GM12878 (cell line): Measurements from ENCODE around the gene MICAL3. TPM values are rescaled to one million over a fixed set of nuclear protein-coding genes. Genes with fewer than 3 reads are reported as not detected.

Experiments used
- BMI1 ChIP-seq: fragments of 450-650 bp; IDR thresholded peaks from 2 replicates; pipeline ENCODE4 v1.6.1; 2016; ENCODE audit warnings: mild to moderate bottlenecking, moderate library complexity, borderline replicate concordance
- CHD4 ChIP-seq: fragments of 200-600 bp; sonication (generic); IDR thresholded peaks from 2 replicates; pipeline ENCODE4 v1.6.1; 2016; ENCODE audit warnings: mild to moderate bottlenecking
- CREB1 ChIP-seq: IDR thresholded peaks from 2 replicates; pipeline ENCODE4 v1.6.1; 2012; ENCODE audit warnings: low read depth, mild to moderate bottlenecking, inconsistent platforms
- ETV6 ChIP-seq, 2 experiments: fragments of 450-650 bp in 1 of 2; IDR thresholded peaks in 1 of 2; conservative IDR thresholded peaks in 1 of 2; 2 replicates each; pipeline ENCODE4 v1.6.1; 2014; ENCODE audit warnings: antibody characterized with exemption in 1 of 2, borderline replicate concordance in 1 of 2, low read depth in 1 of 2, mild to moderate bottlenecking in 1 of 2, moderate library complexity in 1 of 2
- GABPA ChIP-seq: IDR thresholded peaks from 2 replicates; pipeline ENCODE4 v1.6.1; 2014; ENCODE audit warnings: antibody characterized with exemption, low read depth, mild to moderate bottlenecking, inconsistent platforms
- IKZF2 ChIP-seq, 2 experiments: fragments of 450-650 bp; IDR thresholded peaks; 2 replicates each; pipeline ENCODE4 v1.6.1; 2017; ENCODE audit warnings: mild to moderate bottlenecking in 2 of 2, moderate library complexity in 2 of 2
- IRF4 ChIP-seq: IDR thresholded peaks from 2 replicates; pipeline ENCODE4 v1.6.1; 2011; ENCODE audit warnings: low read depth, low read length
- MXI1 ChIP-seq: fragments of 150-350 bp; IDR thresholded peaks from 2 replicates; pipeline ENCODE4 v1.6.1; 2011; ENCODE audit warnings: low read depth, mild to moderate bottlenecking, inconsistent platforms, low read length, improper control_type of control experiment
- NBN ChIP-seq: fragments of 450-650 bp; IDR thresholded peaks from 2 replicates; pipeline ENCODE4 v1.6.1; 2016
- NFYA ChIP-seq: IDR thresholded peaks from 2 replicates; pipeline ENCODE4 v1.6.1; 2011; ENCODE audit warnings: low read depth, mild to moderate bottlenecking, low read length, improper control_type of control experiment, borderline replicate concordance
- NR2C2 ChIP-seq: IDR thresholded peaks from 2 replicates; pipeline ENCODE4 v1.6.1; 2011; ENCODE audit warnings: borderline replicate concordance, low read depth; ENCODE audit not compliant: control insufficient read depth, insufficient read length
- RBBP5 ChIP-seq: fragments of 200-600 bp; sonication (generic); conservative IDR thresholded peaks from 2 replicates; pipeline ENCODE4 v1.6.1; 2016
- RELA ChIP-seq: fragments of 450-650 bp; IDR thresholded peaks from 2 replicates; pipeline ENCODE4 v1.8.0; 2014; ENCODE audit warnings: borderline replicate concordance; ENCODE audit not compliant: partially characterized antibody
- RUNX3 ChIP-seq: IDR thresholded peaks from 2 replicates; pipeline ENCODE4 v1.6.1; 2012; ENCODE audit warnings: low read length, inconsistent platforms
- SMAD1 ChIP-seq: fragments of 450-650 bp; IDR thresholded peaks from 2 replicates; pipeline ENCODE4 v1.6.1; 2018; ENCODE audit warnings: mild to moderate bottlenecking, low read depth; ENCODE audit not compliant: partially characterized antibody
- STAT3 ChIP-seq: IDR thresholded peaks from 2 replicates; pipeline ENCODE4 v1.6.1; 2011; ENCODE audit warnings: low read depth, low read length, improper control_type of control experiment
- TCF12 ChIP-seq: IDR thresholded peaks from 2 replicates; pipeline ENCODE4 v1.6.1; 2011; ENCODE audit warnings: low read depth, mild to moderate bottlenecking, low read length
- ZSCAN29 ChIP-seq: fragments of 450-650 bp; IDR thresholded peaks from 2 replicates; pipeline ENCODE4 v1.6.1; 2017; ENCODE audit warnings: mild to moderate bottlenecking, moderate library complexity
- polyA plus RNA-seq, 11 experiments: library from polyadenylated mRNA; depleted of rRNA in 4 of 11; unstranded in 6 of 11; stranded (reverse) in 5 of 11; fragments of >200 nt; fragmentation: Nextera tagmentation in 4 of 11; fragmentation: Illumina TruSeq in 1 of 11; extraction: Ambion mirVana in 4 of 11; extraction: Trizol in 1 of 11; gene quantifications; 1 replicate in 1 of 11; 2 replicates in 10 of 11; pipeline versions ENCODE4 v1.2.1 to v1.2.3, GENCODE V29; 2011 to 2016; ENCODE audit warnings: inconsistent platforms in 2 of 11, missing spikeins in 2 of 11, low read depth in 1 of 11
- total RNA-seq, 4 experiments: library from RNA; depleted of rRNA in 3 of 4; stranded (reverse); fragments of >200 nt in 3 of 4; fragmentation: Illumina TruSeq in 1 of 4; extraction: Trizol in 1 of 4; gene quantifications; 2 replicates each; pipeline versions ENCODE4 v1.2.1 to v1.2.3, GENCODE V29; 2013 to 2021
- TF ChIP-seq, protein P1 (sequence below): IDR thresholded peaks from 2 replicates; pipeline ENCODE4 v1.6.1; 2011; ENCODE audit warnings: low read depth, mild to moderate bottlenecking, low read length, moderate library complexity, borderline replicate concordance; ENCODE audit errors: extremely low read depth
- TF ChIP-seq, protein P2 (sequence below): IDR thresholded peaks from 2 replicates; pipeline ENCODE4 v1.6.1; 2012; ENCODE audit warnings: low read length, inconsistent platforms
- TF ChIP-seq, protein P3 (sequence below): IDR thresholded peaks from 2 replicates; pipeline ENCODE4 v1.6.1; 2011; ENCODE audit warnings: mild to moderate bottlenecking, low read depth, low read length, moderate library complexity; ENCODE audit not compliant: insufficient replicate concordance
- TF ChIP-seq, protein P4 (sequence below): fragments of 450-650 bp; IDR thresholded peaks from 2 replicates; pipeline ENCODE4 v1.6.1; 2016; ENCODE audit warnings: mild to moderate bottlenecking
- TF ChIP-seq, protein P5 (sequence below): fragments of 150-350 bp; IDR thresholded peaks from 2 replicates; pipeline ENCODE4 v1.6.1; 2014; ENCODE audit warnings: mild to moderate bottlenecking, low read depth, low read length

Gene MICAL3
- total and polyA plus RNA-seq, 10 of the 15 experiments (the other 5 are each of a cell fraction or from before 2014, with no cell fraction given) = 2.6 to 92.2 (median 24.0) TPM

DNA sequence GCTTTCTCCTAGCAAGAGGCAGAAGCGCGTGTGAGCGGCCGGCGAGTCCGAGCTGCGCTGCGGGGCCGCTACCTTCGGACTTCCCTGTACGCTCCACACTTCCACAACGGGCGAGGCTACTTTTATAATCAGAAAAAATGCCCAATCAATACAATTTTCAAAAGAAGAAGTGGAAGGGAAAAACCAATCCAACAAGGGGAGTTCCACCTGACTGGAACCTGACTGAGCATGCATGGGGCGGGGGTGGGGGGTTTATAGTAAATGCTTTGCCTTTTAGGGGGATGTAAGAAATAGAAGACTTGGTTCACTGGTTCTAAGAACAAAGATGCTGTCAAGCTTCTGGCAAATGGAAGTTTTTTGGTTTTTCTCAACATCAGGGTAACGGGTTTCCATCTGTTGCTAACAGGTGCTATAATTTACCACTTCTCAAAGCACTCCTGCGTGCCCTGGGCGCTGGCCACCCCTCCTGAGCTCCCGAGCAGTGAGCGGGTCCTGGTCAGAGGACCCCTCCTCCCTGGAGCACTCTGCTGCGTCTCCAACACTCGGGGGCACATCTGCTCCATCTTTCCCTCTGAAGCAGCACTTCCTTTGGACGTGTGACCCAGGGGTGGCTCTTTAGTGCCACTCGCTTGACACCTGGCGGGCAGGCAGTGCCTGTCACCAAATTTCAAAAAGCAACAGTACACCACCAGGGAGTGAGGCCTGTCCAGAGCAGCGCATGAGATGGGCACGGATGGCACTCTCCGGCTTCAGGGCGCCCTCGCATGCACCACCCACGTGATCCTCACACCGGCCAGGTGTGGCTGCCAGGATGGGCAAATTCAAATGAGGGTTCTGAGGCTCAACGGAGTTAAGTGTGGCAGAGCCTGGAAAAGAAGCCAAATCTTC is 228.5 kb downstream of the MICAL3 start (continued):
- TF ChIP-seq SMAD1 = peak; percentile 41
- TF ChIP-seq RELA = peak; percentile 11
- TF ChIP-seq CHD4 = no peak
- no peak for TF ChIP-seq BMI1
- TF ChIP-seq IRF4 = no peak
- TF ChIP-seq RBBP5 = no peak
- 0 out of 2 replicates have a peak, but pooled peaks have one; percentile 16 for TF ChIP-seq MXI1
- TF ChIP-seq ZSCAN29 = no peak
- TF ChIP-seq, protein P1, sequence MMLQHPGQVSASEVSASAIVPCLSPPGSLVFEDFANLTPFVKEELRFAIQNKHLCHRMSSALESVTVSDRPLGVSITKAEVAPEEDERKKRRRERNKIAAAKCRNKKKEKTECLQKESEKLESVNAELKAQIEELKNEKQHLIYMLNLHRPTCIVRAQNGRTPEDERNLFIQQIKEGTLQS = no peak
- TF ChIP-seq, protein P2, sequence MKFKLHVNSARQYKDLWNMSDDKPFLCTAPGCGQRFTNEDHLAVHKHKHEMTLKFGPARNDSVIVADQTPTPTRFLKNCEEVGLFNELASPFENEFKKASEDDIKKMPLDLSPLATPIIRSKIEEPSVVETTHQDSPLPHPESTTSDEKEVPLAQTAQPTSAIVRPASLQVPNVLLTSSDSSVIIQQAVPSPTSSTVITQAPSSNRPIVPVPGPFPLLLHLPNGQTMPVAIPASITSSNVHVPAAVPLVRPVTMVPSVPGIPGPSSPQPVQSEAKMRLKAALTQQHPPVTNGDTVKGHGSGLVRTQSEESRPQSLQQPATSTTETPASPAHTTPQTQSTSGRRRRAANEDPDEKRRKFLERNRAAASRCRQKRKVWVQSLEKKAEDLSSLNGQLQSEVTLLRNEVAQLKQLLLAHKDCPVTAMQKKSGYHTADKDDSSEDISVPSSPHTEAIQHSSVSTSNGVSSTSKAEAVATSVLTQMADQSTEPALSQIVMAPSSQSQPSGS = 0 out of 2 replicates have a peak, but pooled peaks have one; percentile 43
- TF ChIP-seq NFYA = no peak
- TF ChIP-seq STAT3 = no peak
- TF ChIP-seq NR2C2 = no peak
- TF ChIP-seq, protein P3, sequence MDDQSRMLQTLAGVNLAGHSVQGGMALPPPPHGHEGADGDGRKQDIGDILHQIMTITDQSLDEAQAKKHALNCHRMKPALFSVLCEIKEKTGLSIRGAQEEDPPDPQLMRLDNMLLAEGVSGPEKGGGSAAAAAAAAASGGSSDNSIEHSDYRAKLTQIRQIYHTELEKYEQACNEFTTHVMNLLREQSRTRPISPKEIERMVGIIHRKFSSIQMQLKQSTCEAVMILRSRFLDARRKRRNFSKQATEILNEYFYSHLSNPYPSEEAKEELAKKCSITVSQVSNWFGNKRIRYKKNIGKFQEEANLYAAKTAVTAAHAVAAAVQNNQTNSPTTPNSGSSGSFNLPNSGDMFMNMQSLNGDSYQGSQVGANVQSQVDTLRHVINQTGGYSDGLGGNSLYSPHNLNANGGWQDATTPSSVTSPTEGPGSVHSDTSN = no peak
- peak; percentile 50 to 58; a peak in 2 of 4 replicates for TF ChIP-seq IKZF2 (IDR thresholded peaks at IDR 0.05)
- peak; percentile 58 for TF ChIP-seq RUNX3
- peak; percentile 60 for TF ChIP-seq NBN
- TF ChIP-seq ETV6 (conservative IDR thresholded peaks at IDR 0.05 in 1 of 2, IDR thresholded peaks at IDR 0.05 in 1 of 2; ENCODE audit: borderline replicate concordance in 1 of 2, low read depth in 1 of 2) = peak in 1 of 2 experiments; percentile 53; a peak in 1 of 4 replicates
- TF ChIP-seq, protein P4, sequence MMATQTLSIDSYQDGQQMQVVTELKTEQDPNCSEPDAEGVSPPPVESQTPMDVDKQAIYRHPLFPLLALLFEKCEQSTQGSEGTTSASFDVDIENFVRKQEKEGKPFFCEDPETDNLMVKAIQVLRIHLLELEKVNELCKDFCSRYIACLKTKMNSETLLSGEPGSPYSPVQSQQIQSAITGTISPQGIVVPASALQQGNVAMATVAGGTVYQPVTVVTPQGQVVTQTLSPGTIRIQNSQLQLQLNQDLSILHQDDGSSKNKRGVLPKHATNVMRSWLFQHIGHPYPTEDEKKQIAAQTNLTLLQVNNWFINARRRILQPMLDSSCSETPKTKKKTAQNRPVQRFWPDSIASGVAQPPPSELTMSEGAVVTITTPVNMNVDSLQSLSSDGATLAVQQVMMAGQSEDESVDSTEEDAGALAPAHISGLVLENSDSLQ = peak; percentile 42; the same call in 1 of the 2 replicates
- TF ChIP-seq, protein P5, sequence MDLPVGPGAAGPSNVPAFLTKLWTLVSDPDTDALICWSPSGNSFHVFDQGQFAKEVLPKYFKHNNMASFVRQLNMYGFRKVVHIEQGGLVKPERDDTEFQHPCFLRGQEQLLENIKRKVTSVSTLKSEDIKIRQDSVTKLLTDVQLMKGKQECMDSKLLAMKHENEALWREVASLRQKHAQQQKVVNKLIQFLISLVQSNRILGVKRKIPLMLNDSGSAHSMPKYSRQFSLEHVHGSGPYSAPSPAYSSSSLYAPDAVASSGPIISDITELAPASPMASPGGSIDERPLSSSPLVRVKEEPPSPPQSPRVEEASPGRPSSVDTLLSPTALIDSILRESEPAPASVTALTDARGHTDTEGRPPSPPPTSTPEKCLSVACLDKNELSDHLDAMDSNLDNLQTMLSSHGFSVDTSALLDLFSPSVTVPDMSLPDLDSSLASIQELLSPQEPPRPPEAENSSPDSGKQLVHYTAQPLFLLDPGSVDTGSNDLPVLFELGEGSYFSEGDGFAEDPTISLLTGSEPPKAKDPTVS = no peak
- no peak for TF ChIP-seq GABPA
- TF ChIP-seq TCF12 = no peak; the same call in none of the 2 replicates
- peak; percentile 40; the same call in 1 of the 2 replicates for TF ChIP-seq CREB1
